ENCODE data around the gene TERT. TPM values are rescaled to one million over a fixed set of nuclear protein-coding genes. Genes with fewer than 3 reads are reported as not detected.

Gene TERT
- total and polyA plus RNA-seq, 8 donors, result 0.09 to 0.35 (median 0.14) TPM

DNA sequence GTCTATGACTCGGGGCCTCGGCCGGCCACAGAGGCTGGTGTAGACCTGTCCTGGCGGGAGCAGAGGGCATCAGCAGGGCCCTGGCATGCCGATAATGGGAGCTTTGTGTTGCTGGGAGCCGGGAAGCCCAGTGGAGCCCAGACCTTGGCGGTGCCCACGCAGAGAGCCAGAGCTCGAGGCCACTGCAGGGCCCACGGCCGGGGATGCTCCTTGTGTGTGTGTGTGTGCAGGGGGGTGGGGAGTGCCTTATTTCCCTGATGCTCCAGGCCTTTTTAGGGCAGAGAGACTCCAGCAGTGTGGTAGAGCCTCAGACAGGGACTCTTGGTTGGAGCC lies 75.1 kb downstream of the TERT start:
- Histone ChIP-seq H3K36me3 (no peaks in the 10 kb centered on the region), H3K4me3 (no peak overlapping the region), H3K4me1 (no peaks in the 10 kb centered on the region), H3K9me3 (peaks cover 0 to 3% of the 10 kb centered on the region in 2 donors), H3K27ac (no peak overlapping the region), H3K27me3 (peaks cover 0 to 33% of the 10 kb centered on the region in 2 donors)
- TF ChIP-seq, protein P1, sequence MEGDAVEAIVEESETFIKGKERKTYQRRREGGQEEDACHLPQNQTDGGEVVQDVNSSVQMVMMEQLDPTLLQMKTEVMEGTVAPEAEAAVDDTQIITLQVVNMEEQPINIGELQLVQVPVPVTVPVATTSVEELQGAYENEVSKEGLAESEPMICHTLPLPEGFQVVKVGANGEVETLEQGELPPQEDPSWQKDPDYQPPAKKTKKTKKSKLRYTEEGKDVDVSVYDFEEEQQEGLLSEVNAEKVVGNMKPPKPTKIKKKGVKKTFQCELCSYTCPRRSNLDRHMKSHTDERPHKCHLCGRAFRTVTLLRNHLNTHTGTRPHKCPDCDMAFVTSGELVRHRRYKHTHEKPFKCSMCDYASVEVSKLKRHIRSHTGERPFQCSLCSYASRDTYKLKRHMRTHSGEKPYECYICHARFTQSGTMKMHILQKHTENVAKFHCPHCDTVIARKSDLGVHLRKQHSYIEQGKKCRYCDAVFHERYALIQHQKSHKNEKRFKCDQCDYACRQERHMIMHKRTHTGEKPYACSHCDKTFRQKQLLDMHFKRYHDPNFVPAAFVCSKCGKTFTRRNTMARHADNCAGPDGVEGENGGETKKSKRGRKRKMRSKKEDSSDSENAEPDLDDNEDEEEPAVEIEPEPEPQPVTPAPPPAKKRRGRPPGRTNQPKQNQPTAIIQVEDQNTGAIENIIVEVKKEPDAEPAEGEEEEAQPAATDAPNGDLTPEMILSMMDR (IDR thresholded peaks at IDR 0.05), result no peak
- DNase-seq (peak in 1 of 4 donors; percentile 72), ATAC-seq (no peak)
- intact Hi-C loops (cut with DNase I), result no loop called here

- TF ChIP-seq, protein P1 (IDR thresholded peaks at IDR 0.05), result no peak
- H3K27ac ChIP-seq, result no peak overlapping the region
- peak in 1 of 4 donors; percentile 61 for DNase-seq
- peaks cover 0 to 31% of the 10 kb centered on the region in 2 donors for H3K27me3 ChIP-seq
- no peak for ATAC-seq
- intact Hi-C loops (cut with DNase I), result no loop called here
- H3K9me3 ChIP-seq, result peaks cover 0 to 3% of the 10 kb centered on the region in 2 donors
- H3K4me1 ChIP-seq, result no peaks in the 10 kb centered on the region
- H3K4me3 ChIP-seq, result no peak overlapping the region
- H3K36me3 ChIP-seq, result no peaks in the 10 kb centered on the region
These were observed 75.6 kb downstream of the TERT start for GRCh38 chr5:1219098-1219767.

DNA sequence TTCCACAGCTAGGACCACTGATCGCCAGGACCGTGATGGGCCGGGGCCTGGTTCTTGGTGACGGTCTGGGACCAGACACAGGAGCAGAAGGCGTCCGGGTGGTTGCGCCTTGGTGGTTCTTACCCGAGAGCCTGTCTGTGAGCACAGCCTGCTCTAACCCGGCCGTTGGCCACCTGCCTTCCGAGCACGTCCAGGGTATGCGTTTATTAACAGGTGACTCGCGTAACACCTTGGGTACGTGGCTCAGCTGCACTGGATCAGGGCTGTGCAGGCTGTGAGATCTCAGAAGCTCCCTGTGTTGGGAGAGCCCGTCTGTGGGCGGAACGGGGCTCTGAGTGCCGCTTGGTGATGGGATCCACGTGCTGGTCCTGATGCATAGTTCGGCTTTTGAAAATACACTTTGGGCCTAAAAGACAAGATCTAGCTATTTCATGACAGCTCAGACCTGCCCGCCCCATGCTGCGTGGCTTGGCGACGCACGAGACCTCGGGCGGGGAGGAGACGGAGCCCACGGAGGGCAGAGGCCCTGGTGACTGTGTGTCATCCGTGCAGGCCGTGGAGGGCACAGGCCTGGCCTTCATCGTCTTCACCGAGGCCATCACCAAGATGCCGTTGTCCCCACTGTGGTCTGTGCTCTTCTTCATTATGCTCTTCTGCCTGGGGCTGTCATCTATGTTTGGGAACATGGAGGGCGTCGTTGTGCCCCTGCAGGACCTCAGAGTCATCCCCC lies 76.4 kb downstream of the TERT start:
- Histone ChIP-seq H3K9me3 (peaks cover 0 to 3% of the 10 kb centered on the region in 2 donors), H3K4me1 (no peaks in the 10 kb centered on the region), H3K36me3 (no peaks in the 10 kb centered on the region), H3K27ac (no peak overlapping the region), H3K4me3 (no peak overlapping the region), H3K27me3 (peaks cover 0 to 33% of the 10 kb centered on the region in 2 donors)
- DNase-seq (peak in 1 of 4 donors; percentile 59), ATAC-seq (no peak)
- TF ChIP-seq, protein P1 (IDR thresholded peaks at IDR 0.05), result no peak
- intact Hi-C loops (cut with DNase I), result no loop called here

GRCh38 chr5:1217596-1218206 lies 77.2 kb downstream of the TERT start:
- no peaks in the 10 kb centered on the region for H3K36me3 ChIP-seq
- no peak overlapping the region for H3K4me3 ChIP-seq
- intact Hi-C loops (cut with DNase I), result no loop called here

More at GRCh38 chr5:1217596-1218206, 77.2 kb downstream of the TERT start:
- Histone ChIP-seq H3K27me3 (peaks cover 0 to 35% of the 10 kb centered on the region in 2 donors), H3K27ac (no peak overlapping the region), H3K4me1 (no peaks in the 10 kb centered on the region), H3K9me3 (peaks cover 0 to 3% of the 10 kb centered on the region in 2 donors)
- peak; percentile 20 for ATAC-seq
- peak in 2 of 4 donors; percentile 43 to 56 for DNase-seq
- TF ChIP-seq, protein P1 (IDR thresholded peaks at IDR 0.05), result no peak

Data from left lung (tissue), 10 donors.